HEK293T (cell line): ENCODE measurements around the gene PRKAG2.

Experiments
- ARNT ChIP-seq: fragments of 450-650 bp; IDR thresholded peaks from 2 replicates; pipeline ENCODE4 v1.6.1; 2017; ENCODE audit warnings: mild to moderate bottlenecking
- BHLHE40 ChIP-seq: fragments of 450-650 bp; IDR thresholded peaks from 2 replicates; pipeline ENCODE4 v1.6.1; 2016; ENCODE audit warnings: mild to moderate bottlenecking, moderate library complexity, borderline replicate concordance
- FOXA1 ChIP-seq: fragments of 450-650 bp; IDR thresholded peaks from 2 replicates; pipeline ENCODE4 v1.6.1; 2016; ENCODE audit warnings: mild to moderate bottlenecking
- FOXK2 ChIP-seq: fragments of 450-650 bp; IDR thresholded peaks from 2 replicates; pipeline ENCODE4 v1.6.1; 2016; ENCODE audit warnings: mild to moderate bottlenecking
- FOXM1 ChIP-seq: fragments of 450-650 bp; IDR thresholded peaks from 2 replicates; pipeline ENCODE4 v1.6.1; 2017; ENCODE audit warnings: mild to moderate bottlenecking, borderline replicate concordance
- HDGF ChIP-seq: fragments of 450-650 bp; IDR thresholded peaks from 2 replicates; pipeline ENCODE4 v1.6.1; 2017; ENCODE audit warnings: antibody characterized with exemption, borderline replicate concordance
- PKNOX1 ChIP-seq: fragments of 450-650 bp; IDR thresholded peaks from 2 replicates; pipeline ENCODE4 v1.6.1; 2016
- SP1 ChIP-seq: fragments of 450-650 bp; IDR thresholded peaks from 2 replicates; pipeline ENCODE4 v1.6.1; 2017
- SUZ12 ChIP-seq: fragments of 450-650 bp; IDR thresholded peaks from 2 replicates; pipeline ENCODE4 v1.6.1; 2016; ENCODE audit warnings: mild to moderate bottlenecking
- TARDBP ChIP-seq: fragments of 450-650 bp; IDR thresholded peaks from 2 replicates; pipeline ENCODE4 v1.6.1; 2016

- TF ChIP-seq SP1 (no peak), HDGF (no peak), FOXK2 (no peak), SUZ12 (no peak), FOXM1 (no peak), BHLHE40 (no peak), TARDBP (no peak), ARNT (no peak), FOXA1 (no peak), PKNOX1 (no peak)
Observed at GRCh38 chr7:151757274-151757673, 119.6 kb downstream of the PRKAG2 start.
